ENCODE results near the gene TECTA.

The TECTA gene

GRCh38 chr11:121067453-121067852 is 33.6 kb upstream of the TECTA start:
- H3K4me1 ChIP-seq (ENCODE audit: control insufficient read depth, insufficient read depth, low read length), result no peaks in the 10 kb centered on the region
- H3K9me3 ChIP-seq (ENCODE audit: control insufficient read depth, insufficient read depth, low read length), result no peaks in the 10 kb centered on the region
- DNase-seq (ENCODE audit: low read depth, low spot score), result no peak
- H3K27ac ChIP-seq (ENCODE audit: low read length), result no peak overlapping the region
- no peak overlapping the region for H3K4me3 ChIP-seq (ENCODE audit: low read length)
- H3K27me3 ChIP-seq (ENCODE audit: control insufficient read depth, insufficient read depth, low read length), result no peaks in the 10 kb centered on the region
- no peaks in the 10 kb centered on the region for H3K36me3 ChIP-seq (ENCODE audit: control insufficient read depth, insufficient read depth, low read length)
- WGBS (ENCODE audit: insufficient coverage, insufficient read length), result no CpG with 5 or more reads among the region's 2 CpGs

DNA sequence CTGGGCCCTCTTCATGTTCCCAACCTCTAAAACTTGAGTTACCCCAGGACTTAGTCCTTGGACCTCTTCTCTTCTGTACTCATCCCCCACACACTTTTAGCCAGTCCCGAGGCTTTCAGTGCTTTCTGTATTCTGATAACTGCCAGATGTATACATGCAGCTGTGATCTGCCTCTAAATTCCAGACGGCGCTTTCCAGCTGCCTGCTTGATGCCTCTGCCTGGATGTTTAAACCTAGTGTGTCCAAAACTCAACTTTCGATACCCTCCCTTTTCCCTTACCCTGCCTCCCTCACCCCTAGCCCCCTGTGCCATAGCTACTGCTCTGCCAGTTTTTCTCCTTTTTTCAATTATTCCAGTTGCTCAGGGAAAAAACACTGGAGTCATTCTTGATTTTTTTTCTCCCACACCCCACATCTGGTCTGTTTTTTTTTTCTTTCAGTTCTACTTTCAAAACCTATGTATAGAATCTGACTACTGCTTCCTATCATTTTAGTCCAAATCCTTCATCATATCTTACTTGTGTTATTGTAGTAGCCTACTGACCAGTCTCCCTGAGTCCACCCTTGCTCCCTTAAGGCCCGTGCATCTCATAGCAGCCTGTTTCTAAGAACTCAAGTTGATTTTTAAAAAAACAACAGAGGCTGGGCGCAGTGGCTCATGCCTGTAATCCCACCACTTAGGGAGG is 32.9 kb upstream of the TECTA start:
- Histone ChIP-seq H3K36me3 (ENCODE audit: control insufficient read depth, insufficient read depth, low read length) (no peaks in the 10 kb centered on the region), H3K4me3 (ENCODE audit: low read length) (no peak overlapping the region), H3K9me3 (ENCODE audit: control insufficient read depth, insufficient read depth, low read length) (no peaks in the 10 kb centered on the region), H3K27ac (ENCODE audit: low read length) (no peak overlapping the region), H3K27me3 (ENCODE audit: control insufficient read depth, insufficient read depth, low read length) (no peaks in the 10 kb centered on the region), H3K4me1 (ENCODE audit: control insufficient read depth, insufficient read depth, low read length) (no peaks in the 10 kb centered on the region)
- no CpG with 5 or more reads among the region's 6 CpGs for WGBS (ENCODE audit: insufficient coverage, insufficient read length)
- no peak for DNase-seq (ENCODE audit: low read depth, low spot score)

DNA sequence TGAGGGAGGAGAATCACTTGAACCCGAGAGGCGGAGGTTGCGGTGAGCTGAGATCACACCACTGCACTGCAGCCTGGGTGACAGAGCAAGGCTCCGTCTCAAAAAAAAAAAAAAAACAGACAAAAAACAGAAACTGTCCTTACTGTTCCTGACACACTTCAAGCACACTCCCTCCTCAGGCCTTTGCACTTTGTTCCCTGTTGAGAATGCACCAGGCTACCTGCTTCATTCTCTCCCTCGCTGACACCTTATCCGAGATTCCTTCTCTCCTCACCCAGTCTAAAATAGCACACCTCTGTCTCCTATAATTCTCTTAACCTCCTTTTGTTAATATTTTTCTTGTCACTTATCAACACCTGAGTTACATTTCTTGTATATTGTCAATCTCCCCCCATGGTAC is 32.3 kb upstream of the TECTA start:
- whole genome bisulfite sequencing (ENCODE audit: insufficient coverage, insufficient read length), result no CpG with 5 or more reads among the region's 6 CpGs
- H3K27me3 ChIP-seq (ENCODE audit: control insufficient read depth, insufficient read depth, low read length), result no peaks in the 10 kb centered on the region
- DNase-seq (ENCODE audit: low read depth, low spot score), result no peak
- no peak overlapping the region for H3K27ac ChIP-seq (ENCODE audit: low read length)
- no peak overlapping the region for H3K4me3 ChIP-seq (ENCODE audit: low read length)
- no peaks in the 10 kb centered on the region for H3K4me1 ChIP-seq (ENCODE audit: control insufficient read depth, insufficient read depth, low read length)
- no peaks in the 10 kb centered on the region for H3K36me3 ChIP-seq (ENCODE audit: control insufficient read depth, insufficient read depth, low read length)
- no peaks in the 10 kb centered on the region for H3K9me3 ChIP-seq (ENCODE audit: control insufficient read depth, insufficient read depth, low read length)

GRCh38 chr11:121070951-121071845 is 29.8 kb upstream of the TECTA start:
- Histone ChIP-seq H3K27ac (ENCODE audit: low read length) (no peak overlapping the region), H3K36me3 (ENCODE audit: control insufficient read depth, insufficient read depth, low read length) (no peaks in the 10 kb centered on the region), H3K4me1 (ENCODE audit: control insufficient read depth, insufficient read depth, low read length) (no peaks in the 10 kb centered on the region), H3K4me3 (ENCODE audit: low read length) (no peak overlapping the region), H3K9me3 (ENCODE audit: control insufficient read depth, insufficient read depth, low read length) (no peaks in the 10 kb centered on the region), H3K27me3 (ENCODE audit: control insufficient read depth, insufficient read depth, low read length) (no peaks in the 10 kb centered on the region)
- WGBS (ENCODE audit: insufficient coverage, insufficient read length), result no CpG with 5 or more reads among the region's 2 CpGs
- no peak for DNase-seq (ENCODE audit: low read depth, low spot score)

GRCh38 chr11:121071846-121072450 is 29.1 kb upstream of the TECTA start:
- Histone ChIP-seq H3K27ac (ENCODE audit: low read length) (no peak overlapping the region), H3K4me1 (ENCODE audit: control insufficient read depth, insufficient read depth, low read length) (no peaks in the 10 kb centered on the region), H3K27me3 (ENCODE audit: control insufficient read depth, insufficient read depth, low read length) (no peaks in the 10 kb centered on the region), H3K4me3 (ENCODE audit: low read length) (no peak overlapping the region), H3K9me3 (ENCODE audit: control insufficient read depth, insufficient read depth, low read length) (no peaks in the 10 kb centered on the region), H3K36me3 (ENCODE audit: control insufficient read depth, insufficient read depth, low read length) (no peaks in the 10 kb centered on the region)
- WGBS (ENCODE audit: insufficient coverage, insufficient read length), result no CpG with 5 or more reads among the region's 5 CpGs
- peak; percentile 11 for DNase-seq (ENCODE audit: low read depth, low spot score)

DNA sequence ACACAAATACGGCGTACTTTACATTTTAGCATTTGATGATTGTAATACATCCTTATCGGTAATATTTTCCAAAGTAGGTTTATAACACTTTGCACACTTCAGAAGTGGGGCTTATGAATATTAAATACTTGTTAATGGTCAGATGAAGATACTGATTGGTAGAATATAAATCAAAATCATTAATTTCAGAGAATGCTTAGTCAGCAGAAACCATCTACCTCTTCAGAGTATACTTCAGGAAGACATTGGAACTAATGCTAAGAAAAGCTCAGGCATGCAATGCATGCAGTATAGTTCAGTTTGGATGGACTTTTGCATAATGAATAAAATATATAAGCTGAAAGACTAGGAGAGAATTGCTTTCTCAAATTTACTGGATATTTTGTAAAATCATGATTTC is 19.7 kb upstream of the TECTA start:
- DNase-seq (ENCODE audit: low read depth, low spot score), result no peak
- no peaks in the 10 kb centered on the region for H3K36me3 ChIP-seq (ENCODE audit: control insufficient read depth, insufficient read depth, low read length)
- WGBS (ENCODE audit: insufficient coverage, insufficient read length), result no CpG with 5 or more reads among the region's 3 CpGs
- no peaks in the 10 kb centered on the region for H3K9me3 ChIP-seq (ENCODE audit: control insufficient read depth, insufficient read depth, low read length)
- no peaks in the 10 kb centered on the region for H3K27me3 ChIP-seq (ENCODE audit: control insufficient read depth, insufficient read depth, low read length)
- H3K27ac ChIP-seq (ENCODE audit: low read length), result no peak overlapping the region
- no peak overlapping the region for H3K4me3 ChIP-seq (ENCODE audit: low read length)
- no peaks in the 10 kb centered on the region for H3K4me1 ChIP-seq (ENCODE audit: control insufficient read depth, insufficient read depth, low read length)

- no peak for DNase-seq (ENCODE audit: low read depth, low spot score)
- Histone ChIP-seq H3K27ac (ENCODE audit: low read length) (no peak overlapping the region), H3K4me3 (ENCODE audit: low read length) (no peak overlapping the region), H3K36me3 (ENCODE audit: control insufficient read depth, insufficient read depth, low read length) (peaks cover 2% of the 10 kb centered on the region; the same call in 1 of the 2 replicates), H3K27me3 (ENCODE audit: control insufficient read depth, insufficient read depth, low read length) (no peaks in the 10 kb centered on the region), H3K9me3 (ENCODE audit: control insufficient read depth, insufficient read depth, low read length) (no peaks in the 10 kb centered on the region), H3K4me1 (ENCODE audit: control insufficient read depth, insufficient read depth, low read length) (no peaks in the 10 kb centered on the region)
- WGBS (ENCODE audit: insufficient coverage, insufficient read length), result 100% methylated on average over 1 of the region's 1 CpG
Observed at GRCh38 chr11:121082219-121082618, 18.8 kb upstream of the TECTA start.

- H3K9me3 ChIP-seq (ENCODE audit: control insufficient read depth, insufficient read depth, low read length), result no peaks in the 10 kb centered on the region
Observed at GRCh38 chr11:121082670-121083069, 18.4 kb upstream of the TECTA start.

DNA sequence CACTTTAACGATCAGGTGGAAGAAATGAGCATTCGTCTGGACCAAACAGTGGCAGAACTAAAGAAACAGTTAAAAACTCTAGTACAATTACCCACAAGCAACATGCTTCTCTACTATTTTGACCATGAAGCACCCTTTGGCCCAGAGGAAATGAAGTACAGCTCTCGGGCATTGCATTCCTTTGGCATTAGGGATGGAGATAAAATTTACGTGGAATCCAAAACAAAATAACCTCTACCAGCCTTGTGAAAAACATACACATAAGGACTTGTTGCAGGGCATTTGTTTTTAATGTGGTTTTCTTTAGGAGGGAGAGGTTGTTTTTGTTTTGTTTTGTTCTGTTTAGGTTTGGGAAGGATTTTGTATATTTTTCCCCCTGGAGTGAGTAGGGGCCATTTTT is 14.2 kb upstream of the TECTA start:
- H3K27ac ChIP-seq (ENCODE audit: low read length), result no peak overlapping the region
- no peak overlapping the region for H3K4me3 ChIP-seq (ENCODE audit: low read length)
- WGBS (ENCODE audit: insufficient coverage, insufficient read length), result no CpG with 5 or more reads among the region's 4 CpGs
- no peaks in the 10 kb centered on the region for H3K27me3 ChIP-seq (ENCODE audit: control insufficient read depth, insufficient read depth, low read length)
- H3K9me3 ChIP-seq (ENCODE audit: control insufficient read depth, insufficient read depth, low read length), result no peaks in the 10 kb centered on the region
- no peak for DNase-seq (ENCODE audit: low read depth, low spot score)
- no peaks in the 10 kb centered on the region for H3K4me1 ChIP-seq (ENCODE audit: control insufficient read depth, insufficient read depth, low read length)
- peaks cover 3% of the 10 kb centered on the region; the same call in 1 of the 2 replicates for H3K36me3 ChIP-seq (ENCODE audit: control insufficient read depth, insufficient read depth, low read length)

More at GRCh38 chr11:121082670-121083069, 18.4 kb upstream of the TECTA start:
- Histone ChIP-seq H3K27me3 (ENCODE audit: control insufficient read depth, insufficient read depth, low read length) (no peaks in the 10 kb centered on the region), H3K36me3 (ENCODE audit: control insufficient read depth, insufficient read depth, low read length) (peaks cover 3% of the 10 kb centered on the region; the same call in 1 of the 2 replicates), H3K27ac (ENCODE audit: low read length) (no peak overlapping the region), H3K4me3 (ENCODE audit: low read length) (no peak overlapping the region), H3K4me1 (ENCODE audit: control insufficient read depth, insufficient read depth, low read length) (no peaks in the 10 kb centered on the region)
- peak; percentile 20 for DNase-seq (ENCODE audit: low read depth, low spot score)
- no CpG with 5 or more reads among the region's 1 CpG for WGBS (ENCODE audit: insufficient coverage, insufficient read length)

- Histone ChIP-seq H3K4me3 (ENCODE audit: low read length) (no peak overlapping the region), H3K4me1 (ENCODE audit: control insufficient read depth, insufficient read depth, low read length) (no peaks in the 10 kb centered on the region), H3K27me3 (ENCODE audit: control insufficient read depth, insufficient read depth, low read length) (no peaks in the 10 kb centered on the region), H3K36me3 (ENCODE audit: control insufficient read depth, insufficient read depth, low read length) (peaks cover 3% of the 10 kb centered on the region; the same call in 1 of the 2 replicates), H3K9me3 (ENCODE audit: control insufficient read depth, insufficient read depth, low read length) (no peaks in the 10 kb centered on the region), H3K27ac (ENCODE audit: low read length) (no peak overlapping the region)
- no CpG with 5 or more reads among the region's 1 CpG for WGBS (ENCODE audit: insufficient coverage, insufficient read length)
- no peak for DNase-seq (ENCODE audit: low read depth, low spot score)
Observed at GRCh38 chr11:121089566-121089965, 11.5 kb upstream of the TECTA start.
